ENCODE results near the gene ZNF860.

GRCh38 chr3:31978553-31978952 lies 3.0 kb upstream of the ZNF860 start:
- no peak for TF ChIP-seq CTCF (IDR thresholded peaks at IDR 0.05; ENCODE audit: low read depth, low read length)
- no peak for TF ChIP-seq POLR2A (IDR thresholded peaks at IDR 0.05; ENCODE audit: extremely low read depth, insufficient read length)
- TF ChIP-seq, protein P1, sequence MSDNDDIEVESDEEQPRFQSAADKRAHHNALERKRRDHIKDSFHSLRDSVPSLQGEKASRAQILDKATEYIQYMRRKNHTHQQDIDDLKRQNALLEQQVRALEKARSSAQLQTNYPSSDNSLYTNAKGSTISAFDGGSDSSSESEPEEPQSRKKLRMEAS (IDR thresholded peaks at IDR 0.05; ENCODE audit: low read depth, low read length): no peak
- TF ChIP-seq MYC (IDR thresholded peaks at IDR 0.05; ENCODE audit: low read depth, low read length): no peak
